GM18951 (cell line): ENCODE measurements around the gene C2orf78.

Source experiments
- POLR2A ChIP-seq: IDR thresholded peaks from 4 replicates; pipeline ENCODE4 v1.6.1; 2011; ENCODE audit warnings: mild to moderate bottlenecking; ENCODE audit not compliant: insufficient read length, insufficient read depth; ENCODE audit errors: extremely low read depth
- in situ Hi-C: fragments of 300-500 bp; cut with MboI; formaldehyde crosslinking; loops from one replicate; pipeline ENCODE4 v1.12.0; 2022; ENCODE audit warnings: low sequenced_read_pairs, mixed read lengths, inconsistent platforms; ENCODE audit not compliant: unreplicated experiment

Gene C2orf78

GRCh38 chr2:73836141-73836943 lies 52.4 kb downstream of the C2orf78 start:
- no peak for TF ChIP-seq POLR2A
- in situ Hi-C loops: no loop called here

- in situ Hi-C loops: no loop called here
- no peak for TF ChIP-seq POLR2A
Measured at GRCh38 chr2:73837847-73838585, 54.0 kb downstream of the C2orf78 start.

- TF ChIP-seq POLR2A: no peak
- in situ Hi-C loops: no loop called here
Measured at GRCh38 chr2:73838889-73839534, 55.0 kb downstream of the C2orf78 start.

- in situ Hi-C loops: no loop called here
- TF ChIP-seq POLR2A: no peak
Measured at GRCh38 chr2:73839653-73840411, 55.8 kb downstream of the C2orf78 start.

GRCh38 chr2:73841912-73842738 lies 58.1 kb downstream of the C2orf78 start:
- in situ Hi-C loops: no loop called here
- TF ChIP-seq POLR2A: no peak

- TF ChIP-seq POLR2A: no peak
- in situ Hi-C loops: no loop called here
Measured at GRCh38 chr2:73842739-73843019, 58.7 kb downstream of the C2orf78 start.

- in situ Hi-C loops: no loop called here
- no peak for TF ChIP-seq POLR2A
Measured at GRCh38 chr2:73844087-73844486, 60.1 kb downstream of the C2orf78 start.

GRCh38 chr2:73850009-73850408 lies 66.0 kb downstream of the C2orf78 start:
- in situ Hi-C loops: no loop called here
- no peak for TF ChIP-seq POLR2A

GRCh38 chr2:73851274-73851673 lies 67.3 kb downstream of the C2orf78 start:
- TF ChIP-seq POLR2A: no peak
- in situ Hi-C loops: no loop called here

- TF ChIP-seq POLR2A: no peak
- in situ Hi-C loops: no loop called here
Measured at GRCh38 chr2:73852020-73852419, 68.0 kb downstream of the C2orf78 start.

GRCh38 chr2:73855526-73855925 lies 71.5 kb downstream of the C2orf78 start:
- no peak for TF ChIP-seq POLR2A

GRCh38 chr2:73856214-73856613 lies 72.2 kb downstream of the C2orf78 start:
- in situ Hi-C loops: no loop called here
- TF ChIP-seq POLR2A: no peak

More at GRCh38 chr2:73855526-73855925, 71.5 kb downstream of the C2orf78 start:
- in situ Hi-C loops: no loop called here
